ENCODE data around the gene LRTM2.

GRCh38 chr12:1777798-1778197, 42.6 kb upstream of the LRTM2 start:
- TF ChIP-seq TAF1 (IDR thresholded peaks at IDR 0.05; ENCODE audit: borderline replicate concordance, low read depth, low read length), result no peak
- no peak for TF ChIP-seq POLR2A (IDR thresholded peaks at IDR 0.05; ENCODE audit: low read depth, low read length)
